Panc1 (cell line): ENCODE results near the gene CBR4. TPM values are rescaled to one million over a fixed set of nuclear protein-coding genes. Genes with fewer than 3 reads are reported as not detected.
"Not testable (repeated sequence)": the region's sequence is repeated elsewhere in the genome, so short reads cannot be mapped to it uniquely, and the experiment has no call there.

ENCODE experiments used
- ATAC-seq: fragments of 200-7000 bp; cut with Tn5 transposase; 2 replicates; pipeline ENCODE4 v1.9.1; 2020; ENCODE audit warnings: mild to moderate bottlenecking, moderate library complexity
- BruUV-seq: library from RNA; stranded (reverse); fragments of 400-500 nt; replicated peaks from 2 replicates; lab custom pipeline; 2021; lab: Mats Ljungman, UMichigan
- CTCF ChIA-PET: fragments of 300-600 bp; sonication (Branson Sonifier 250); formaldehyde crosslinking; loops from one replicate; lab custom pipeline; 2022; ENCODE audit warnings: antibody characterized with exemption; lab: Charles Lee
- POLR2A ChIA-PET: fragments of 300-600 bp; sonication (Branson Sonifier 250); formaldehyde crosslinking; loops from one replicate; lab custom pipeline; 2022; ENCODE audit warnings: antibody characterized with exemption; lab: Charles Lee
- DNase-seq: peaks from one replicate; pipeline ENCODE4 v3.0.0-alpha.2; 2010; ENCODE audit warnings: low read depth, low spot score
- H3K27ac ChIP-seq: 2 replicates; pipeline ENCODE4 v1.5.1; 2011; ENCODE audit warnings: mild to moderate bottlenecking, low read length, inconsistent platforms
- H3K27me3 ChIP-seq: fragments of 200-500 bp; sonication (Bioruptor generic); 2 replicates; pipeline ENCODE4 v1.6.0; 2014; ENCODE audit warnings: low read length, inconsistent platforms; ENCODE audit not compliant: control insufficient read depth, insufficient read depth
- H3K36me3 ChIP-seq: fragments of 200-500 bp; sonication (Bioruptor generic); 2 replicates; pipeline ENCODE4 v1.5.1; 2014; ENCODE audit warnings: inconsistent platforms, mild to moderate bottlenecking, low read length, moderate library complexity; ENCODE audit not compliant: control insufficient read depth, insufficient read depth
- H3K4me1 ChIP-seq: 2 replicates; pipeline ENCODE4 v1.5.1; 2011; ENCODE audit warnings: inconsistent platforms, mild to moderate bottlenecking, low read length, moderate library complexity; ENCODE audit not compliant: control insufficient read depth, insufficient read depth
- H3K4me3 ChIP-seq, 2 experiments: 2 replicates each; pipeline ENCODE4 v1.5.1; 2011 to 2012; ENCODE audit warnings: low read depth in 2 of 2, low read length in 2 of 2, mild to moderate bottlenecking in 2 of 2, inconsistent platforms in 1 of 2, moderate library complexity in 1 of 2
- H3K9me3 ChIP-seq: fragments of 200-500 bp; sonication (Bioruptor generic); 2 replicates; pipeline ENCODE4 v1.5.1; 2014; ENCODE audit warnings: low read depth, mild to moderate bottlenecking, inconsistent platforms, low read length, moderate library complexity; ENCODE audit not compliant: control insufficient read depth, insufficient read depth
- POLR2AphosphoS5 ChIP-seq: IDR thresholded peaks from 2 replicates; pipeline ENCODE4 v1.6.1; 2012; ENCODE audit warnings: mild to moderate bottlenecking, low read depth, low read length, moderate library complexity
- SIN3A ChIP-seq: IDR thresholded peaks from 2 replicates; pipeline ENCODE4 v1.6.1; 2012; ENCODE audit warnings: low read depth, mild to moderate bottlenecking, low read length, moderate library complexity, borderline replicate concordance; ENCODE audit not compliant: insufficient read depth
- TCF7L2 ChIP-seq: IDR thresholded peaks from 2 replicates; pipeline ENCODE4 v1.6.1; 2011; ENCODE audit warnings: mild to moderate bottlenecking, low read depth, low read length, inconsistent platforms
- in situ Hi-C: cut with HindIII; loops from 2 replicates; pipeline ENCODE4 v1.10.0; 2016; ENCODE audit warnings: low sequenced_read_pairs, low pct_unique_long_range_greater_than_20kb
- intact Hi-C: fragments of 100-400 bp; cut with micrococcal nuclease; formaldehyde crosslinking; loops from one replicate; pipeline ENCODE4 v1.10.0; 2022; ENCODE audit not compliant: unreplicated experiment
- total RNA-seq: library from RNA; stranded (reverse); gene quantifications from one replicate; pipeline ENCODE4 v1.2.1, GENCODE V29; 2021; ENCODE audit not compliant: unreplicated experiment
- TF ChIP-seq, protein P1 (sequence below), 2 experiments: IDR thresholded peaks; 2 replicates each; pipeline ENCODE4 v1.6.1; 2011 to 2012; ENCODE audit warnings: low read depth in 2 of 2, control low read depth in 1 of 2, low read length in 1 of 2, mild to moderate bottlenecking in 1 of 2, moderate library complexity in 1 of 2; ENCODE audit not compliant: insufficient read depth in 1 of 2
- TF ChIP-seq, protein P2 (sequence below): fragments of 450-650 bp; IDR thresholded peaks from 2 replicates; pipeline ENCODE4 v1.5.1; 2017; ENCODE audit warnings: mild to moderate bottlenecking

Gene CBR4
- total RNA-seq, 1 experiment from 2014 or later = 13.5 TPM

DNA sequence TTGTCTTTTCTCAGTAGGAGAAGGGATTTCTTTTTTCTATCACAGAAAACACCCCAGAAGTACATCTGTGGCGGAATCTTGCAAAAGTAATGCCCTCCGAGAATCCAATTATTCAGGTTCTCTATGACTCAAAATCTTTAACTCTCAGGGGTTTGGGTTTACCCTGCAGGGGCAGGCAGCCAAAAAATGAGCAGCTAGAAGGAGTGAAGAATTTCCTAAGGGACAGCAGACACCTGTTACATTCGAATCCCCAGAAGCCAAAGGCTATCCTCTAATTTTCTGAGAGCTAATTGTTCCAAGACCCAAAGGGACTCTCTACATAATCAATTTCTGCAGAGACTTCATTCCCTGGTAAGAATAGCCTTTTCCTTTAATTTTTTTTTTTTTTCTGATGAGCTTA, 27.5 kb upstream of the CBR4 start:
- Histone ChIP-seq H3K4me3 (no peak overlapping the region), H3K36me3 (no peaks in the 10 kb centered on the region), H3K27me3 (no peaks in the 10 kb centered on the region), H3K27ac (no peak overlapping the region), H3K4me1 (no peaks in the 10 kb centered on the region; the same call in 1 of the 2 replicates), H3K9me3 (no peaks in the 10 kb centered on the region)
- BruUV-seq = no TSS peak
- ChIA-PET POLR2A (no interaction called here), CTCF (no interaction called here)
- DNase-seq (no peak), ATAC-seq (no peak)
- no peak for TF ChIP-seq SIN3A
- TF ChIP-seq, protein P1, sequence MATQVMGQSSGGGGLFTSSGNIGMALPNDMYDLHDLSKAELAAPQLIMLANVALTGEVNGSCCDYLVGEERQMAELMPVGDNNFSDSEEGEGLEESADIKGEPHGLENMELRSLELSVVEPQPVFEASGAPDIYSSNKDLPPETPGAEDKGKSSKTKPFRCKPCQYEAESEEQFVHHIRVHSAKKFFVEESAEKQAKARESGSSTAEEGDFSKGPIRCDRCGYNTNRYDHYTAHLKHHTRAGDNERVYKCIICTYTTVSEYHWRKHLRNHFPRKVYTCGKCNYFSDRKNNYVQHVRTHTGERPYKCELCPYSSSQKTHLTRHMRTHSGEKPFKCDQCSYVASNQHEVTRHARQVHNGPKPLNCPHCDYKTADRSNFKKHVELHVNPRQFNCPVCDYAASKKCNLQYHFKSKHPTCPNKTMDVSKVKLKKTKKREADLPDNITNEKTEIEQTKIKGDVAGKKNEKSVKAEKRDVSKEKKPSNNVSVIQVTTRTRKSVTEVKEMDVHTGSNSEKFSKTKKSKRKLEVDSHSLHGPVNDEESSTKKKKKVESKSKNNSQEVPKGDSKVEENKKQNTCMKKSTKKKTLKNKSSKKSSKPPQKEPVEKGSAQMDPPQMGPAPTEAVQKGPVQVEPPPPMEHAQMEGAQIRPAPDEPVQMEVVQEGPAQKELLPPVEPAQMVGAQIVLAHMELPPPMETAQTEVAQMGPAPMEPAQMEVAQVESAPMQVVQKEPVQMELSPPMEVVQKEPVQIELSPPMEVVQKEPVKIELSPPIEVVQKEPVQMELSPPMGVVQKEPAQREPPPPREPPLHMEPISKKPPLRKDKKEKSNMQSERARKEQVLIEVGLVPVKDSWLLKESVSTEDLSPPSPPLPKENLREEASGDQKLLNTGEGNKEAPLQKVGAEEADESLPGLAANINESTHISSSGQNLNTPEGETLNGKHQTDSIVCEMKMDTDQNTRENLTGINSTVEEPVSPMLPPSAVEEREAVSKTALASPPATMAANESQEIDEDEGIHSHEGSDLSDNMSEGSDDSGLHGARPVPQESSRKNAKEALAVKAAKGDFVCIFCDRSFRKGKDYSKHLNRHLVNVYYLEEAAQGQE (IDR thresholded peaks at IDR 0.05; ENCODE audit: insufficient read depth in 1 of 2, low read depth in 2 of 2, low read length in 1 of 2) = no peak
- TF ChIP-seq, protein P2, sequence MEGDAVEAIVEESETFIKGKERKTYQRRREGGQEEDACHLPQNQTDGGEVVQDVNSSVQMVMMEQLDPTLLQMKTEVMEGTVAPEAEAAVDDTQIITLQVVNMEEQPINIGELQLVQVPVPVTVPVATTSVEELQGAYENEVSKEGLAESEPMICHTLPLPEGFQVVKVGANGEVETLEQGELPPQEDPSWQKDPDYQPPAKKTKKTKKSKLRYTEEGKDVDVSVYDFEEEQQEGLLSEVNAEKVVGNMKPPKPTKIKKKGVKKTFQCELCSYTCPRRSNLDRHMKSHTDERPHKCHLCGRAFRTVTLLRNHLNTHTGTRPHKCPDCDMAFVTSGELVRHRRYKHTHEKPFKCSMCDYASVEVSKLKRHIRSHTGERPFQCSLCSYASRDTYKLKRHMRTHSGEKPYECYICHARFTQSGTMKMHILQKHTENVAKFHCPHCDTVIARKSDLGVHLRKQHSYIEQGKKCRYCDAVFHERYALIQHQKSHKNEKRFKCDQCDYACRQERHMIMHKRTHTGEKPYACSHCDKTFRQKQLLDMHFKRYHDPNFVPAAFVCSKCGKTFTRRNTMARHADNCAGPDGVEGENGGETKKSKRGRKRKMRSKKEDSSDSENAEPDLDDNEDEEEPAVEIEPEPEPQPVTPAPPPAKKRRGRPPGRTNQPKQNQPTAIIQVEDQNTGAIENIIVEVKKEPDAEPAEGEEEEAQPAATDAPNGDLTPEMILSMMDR = no peak
- TF ChIP-seq POLR2AphosphoS5 = no peak
- no peak for TF ChIP-seq TCF7L2
- intact Hi-C loops (no loop called here), in situ Hi-C loops (no loop called here)

DNA sequence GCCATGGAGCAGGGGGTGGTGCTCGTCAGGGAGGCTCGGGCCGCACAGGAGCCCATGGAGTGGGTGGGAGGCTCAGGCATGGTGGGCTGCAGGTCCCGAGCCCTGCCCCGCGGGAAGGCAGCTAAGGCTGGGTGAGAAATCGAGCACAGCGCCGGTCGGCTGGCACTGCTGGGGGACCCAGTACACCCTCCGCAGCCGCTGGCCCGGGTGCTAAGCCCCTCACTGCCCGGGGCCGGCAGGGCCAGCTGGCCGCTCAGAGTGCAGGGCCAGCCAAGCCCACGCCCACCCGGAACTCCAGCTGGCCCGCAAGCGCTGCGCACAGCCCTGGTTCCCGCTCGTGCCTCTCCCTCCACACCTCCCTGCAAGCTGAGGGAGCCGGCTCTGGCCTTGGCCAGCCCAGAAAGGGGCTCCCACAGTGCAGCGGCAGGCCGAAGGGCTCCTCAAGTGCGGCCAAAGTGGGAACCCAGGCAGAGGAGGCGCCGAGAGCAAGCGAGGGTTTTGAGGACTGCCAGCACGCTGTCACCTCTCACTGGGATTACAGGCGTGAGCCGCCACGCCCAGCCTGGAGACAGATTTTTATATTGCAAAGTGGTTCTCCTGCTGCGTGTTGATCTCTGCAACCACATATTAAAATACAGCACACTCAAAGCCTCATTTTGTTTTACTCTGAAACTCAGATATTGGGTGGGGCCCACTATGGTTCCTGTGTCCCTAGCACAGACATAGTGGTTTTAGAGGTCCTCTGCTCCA, 26.0 kb upstream of the CBR4 start:
- H3K27me3 ChIP-seq, intact Hi-C loops, H3K4me3 ChIP-seq, DNase-seq, H3K27ac ChIP-seq, H3K9me3 ChIP-seq, CTCF ChIA-PET, BruUV-seq, ATAC-seq, POLR2A ChIA-PET, H3K36me3 ChIP-seq, H3K4me1 ChIP-seq, in situ Hi-C loops: not testable (repeated sequence)

DNA sequence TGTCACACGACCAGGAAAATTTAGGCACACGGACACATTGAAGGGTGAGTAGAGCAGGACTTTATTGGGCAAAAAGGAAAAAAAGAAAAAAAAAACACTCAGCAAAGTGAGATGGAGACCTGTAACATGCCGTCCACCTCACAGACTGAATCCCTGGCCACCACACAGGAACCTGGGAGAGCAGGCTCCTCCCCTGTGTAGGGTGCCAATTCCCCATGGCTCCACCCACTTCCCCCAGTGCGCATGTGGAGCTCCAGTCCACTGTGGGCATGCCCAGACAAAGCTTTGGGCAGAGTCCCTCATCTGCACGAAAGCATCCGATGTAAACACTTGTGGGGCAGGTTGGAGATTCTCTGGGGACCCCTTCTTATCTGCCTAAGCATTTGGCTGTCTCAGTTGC, 23.6 kb upstream of the CBR4 start:
- Histone ChIP-seq H3K27me3 (no peaks in the 10 kb centered on the region), H3K9me3 (no peaks in the 10 kb centered on the region), H3K4me1 (peaks cover 6% of the 10 kb centered on the region), H3K36me3 (no peaks in the 10 kb centered on the region), H3K27ac (no peak overlapping the region), H3K4me3 (no peak overlapping the region)
- ChIA-PET POLR2A (no interaction called here), CTCF (no interaction called here)
- in situ Hi-C loops = no loop called here
- no TSS peak for BruUV-seq
- ATAC-seq (no peak), DNase-seq (no peak)
- TF ChIP-seq TCF7L2 (no peak), POLR2AphosphoS5 (no peak)
- intact Hi-C loops = no loop called here
